ENCODE measurements around the gene ABCA4.
"Not testable (repeated sequence)": the region's sequence is repeated elsewhere in the genome, so short reads cannot be mapped to it uniquely, and the experiment has no call there.

Gene ABCA4

GRCh38 chr1:94120991-94121390 lies at the start of gene ABCA4:
ABCA4 (minus strand) TSS chr1:94121148; CDS start chr1:94121045, 103 bp downstream.
- in situ Hi-C loops (cut with MboI; ENCODE audit: low sequenced_read_pairs), result no loop called here

GRCh38 chr1:94169126-94169525 lies 48.2 kb upstream of the ABCA4 start:
- in situ Hi-C loops (cut with MboI; ENCODE audit: low sequenced_read_pairs), result loop anchor here (25.0 kb wide), 1 partner anchor 107 kb away; no protein-coding TSS in a partner anchor

- in situ Hi-C loops (cut with MboI; ENCODE audit: low sequenced_read_pairs), result loop anchor here (25.0 kb wide), 1 partner anchor 104 kb away; no protein-coding TSS in a partner anchor
Measured at GRCh38 chr1:94165843-94166242, 44.9 kb upstream of the ABCA4 start.

GRCh38 chr1:94164885-94165284 lies 43.9 kb upstream of the ABCA4 start:
- in situ Hi-C loops (cut with MboI; ENCODE audit: low sequenced_read_pairs), result loop anchor here (25.0 kb wide), 1 partner anchor 103 kb away; no protein-coding TSS in a partner anchor

- in situ Hi-C loops (cut with MboI; ENCODE audit: low sequenced_read_pairs), result loop anchor here (25.0 kb wide), 1 partner anchor 102 kb away; no protein-coding TSS in a partner anchor
Measured at GRCh38 chr1:94164121-94164520, 43.2 kb upstream of the ABCA4 start.

GRCh38 chr1:94163249-94163648 lies 42.3 kb upstream of the ABCA4 start:
- in situ Hi-C loops (cut with MboI; ENCODE audit: low sequenced_read_pairs), result loop anchor here (25.0 kb wide), 1 partner anchor 101 kb away; no protein-coding TSS in a partner anchor

- in situ Hi-C loops (cut with MboI; ENCODE audit: low sequenced_read_pairs), result loop anchor here (25.0 kb wide), 1 partner anchor 99 kb away; no protein-coding TSS in a partner anchor
Measured at GRCh38 chr1:94160811-94161210, 39.9 kb upstream of the ABCA4 start.

- in situ Hi-C loops (cut with MboI; ENCODE audit: low sequenced_read_pairs), result loop anchor here (25.0 kb wide), 1 partner anchor 94 kb away; no protein-coding TSS in a partner anchor
Measured at GRCh38 chr1:94156096-94156625, 35.2 kb upstream of the ABCA4 start.

- in situ Hi-C loops (cut with MboI; ENCODE audit: low sequenced_read_pairs), result loop anchor here (25.0 kb wide), 1 partner anchor 93 kb away; no protein-coding TSS in a partner anchor
Measured at GRCh38 chr1:94154989-94155388, 34.0 kb upstream of the ABCA4 start.

- in situ Hi-C loops (cut with MboI; ENCODE audit: low sequenced_read_pairs), result loop anchor here (25.0 kb wide), 1 partner anchor 91 kb away; no protein-coding TSS in a partner anchor
Measured at GRCh38 chr1:94153133-94153532, 32.2 kb upstream of the ABCA4 start.

- in situ Hi-C loops (cut with MboI; ENCODE audit: low sequenced_read_pairs), result not testable (repeated sequence)
Measured at GRCh38 chr1:94149166-94149565, 28.2 kb upstream of the ABCA4 start.

GRCh38 chr1:94146273-94146672 lies 25.3 kb upstream of the ABCA4 start:
- in situ Hi-C loops (cut with MboI; ENCODE audit: low sequenced_read_pairs), result no loop called here

GRCh38 chr1:94144836-94145235 lies 23.9 kb upstream of the ABCA4 start:
- in situ Hi-C loops (cut with MboI; ENCODE audit: low sequenced_read_pairs), result no loop called here

- in situ Hi-C loops (cut with MboI; ENCODE audit: low sequenced_read_pairs), result no loop called here
Measured at GRCh38 chr1:94143809-94144176, 22.8 kb upstream of the ABCA4 start.

GRCh38 chr1:94143173-94143808 lies 22.3 kb upstream of the ABCA4 start:
- in situ Hi-C loops (cut with MboI; ENCODE audit: low sequenced_read_pairs), result no loop called here

- in situ Hi-C loops (cut with MboI; ENCODE audit: low sequenced_read_pairs), result no loop called here
Measured at GRCh38 chr1:94142583-94142982, 21.6 kb upstream of the ABCA4 start.

- in situ Hi-C loops (cut with MboI; ENCODE audit: low sequenced_read_pairs), result no loop called here
Measured at GRCh38 chr1:94142022-94142421, 21.1 kb upstream of the ABCA4 start.

- in situ Hi-C loops (cut with MboI; ENCODE audit: low sequenced_read_pairs), result no loop called here
Measured at GRCh38 chr1:94132111-94132510, 11.2 kb upstream of the ABCA4 start.

- in situ Hi-C loops (cut with MboI; ENCODE audit: low sequenced_read_pairs), result no loop called here
Measured at GRCh38 chr1:94130851-94131595, 10.1 kb upstream of the ABCA4 start.

GRCh38 chr1:94126651-94127050 lies 5.7 kb upstream of the ABCA4 start:
- in situ Hi-C loops (cut with MboI; ENCODE audit: low sequenced_read_pairs), result no loop called here

All from hTERT RPE-1 (cell line).